Measurements from ENCODE around the gene HPS5. TPM values are rescaled to one million over a fixed set of nuclear protein-coding genes. Genes with fewer than 3 reads are reported as not detected.
A peak's percentile ranks its signal among the peaks of the same experiment; 100 is the strongest.

The HPS5 gene, protein sequence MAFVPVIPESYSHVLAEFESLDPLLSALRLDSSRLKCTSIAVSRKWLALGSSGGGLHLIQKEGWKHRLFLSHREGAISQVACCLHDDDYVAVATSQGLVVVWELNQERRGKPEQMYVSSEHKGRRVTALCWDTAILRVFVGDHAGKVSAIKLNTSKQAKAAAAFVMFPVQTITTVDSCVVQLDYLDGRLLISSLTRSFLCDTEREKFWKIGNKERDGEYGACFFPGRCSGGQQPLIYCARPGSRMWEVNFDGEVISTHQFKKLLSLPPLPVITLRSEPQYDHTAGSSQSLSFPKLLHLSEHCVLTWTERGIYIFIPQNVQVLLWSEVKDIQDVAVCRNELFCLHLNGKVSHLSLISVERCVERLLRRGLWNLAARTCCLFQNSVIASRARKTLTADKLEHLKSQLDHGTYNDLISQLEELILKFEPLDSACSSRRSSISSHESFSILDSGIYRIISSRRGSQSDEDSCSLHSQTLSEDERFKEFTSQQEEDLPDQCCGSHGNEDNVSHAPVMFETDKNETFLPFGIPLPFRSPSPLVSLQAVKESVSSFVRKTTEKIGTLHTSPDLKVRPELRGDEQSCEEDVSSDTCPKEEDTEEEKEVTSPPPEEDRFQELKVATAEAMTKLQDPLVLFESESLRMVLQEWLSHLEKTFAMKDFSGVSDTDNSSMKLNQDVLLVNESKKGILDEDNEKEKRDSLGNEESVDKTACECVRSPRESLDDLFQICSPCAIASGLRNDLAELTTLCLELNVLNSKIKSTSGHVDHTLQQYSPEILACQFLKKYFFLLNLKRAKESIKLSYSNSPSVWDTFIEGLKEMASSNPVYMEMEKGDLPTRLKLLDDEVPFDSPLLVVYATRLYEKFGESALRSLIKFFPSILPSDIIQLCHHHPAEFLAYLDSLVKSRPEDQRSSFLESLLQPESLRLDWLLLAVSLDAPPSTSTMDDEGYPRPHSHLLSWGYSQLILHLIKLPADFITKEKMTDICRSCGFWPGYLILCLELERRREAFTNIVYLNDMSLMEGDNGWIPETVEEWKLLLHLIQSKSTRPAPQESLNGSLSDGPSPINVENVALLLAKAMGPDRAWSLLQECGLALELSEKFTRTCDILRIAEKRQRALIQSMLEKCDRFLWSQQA
- total RNA-seq (2022), result 23.6 and 31.8 TPM in 2 replicates
- percentile 80 among the genes with signal in this experiment for Bru-seq, nascent RNA
- percentile 81 among the genes with signal in this experiment for BruChase-seq, experiment 1, labeled RNA remaining after a 6-hour chase
- BruChase-seq, experiment 2, labeled RNA remaining after a 2-hour chase, result percentile 82 among the genes with signal in this experiment
- long read RNA-seq, full-length matches to known transcripts, result 45 of 86 reads
- long read RNA-seq, partial matches to known transcripts, result 9 of 86 reads
- long read RNA-seq, other reads (novel, unspliced or antisense), result 32 of 86 reads

DNA sequence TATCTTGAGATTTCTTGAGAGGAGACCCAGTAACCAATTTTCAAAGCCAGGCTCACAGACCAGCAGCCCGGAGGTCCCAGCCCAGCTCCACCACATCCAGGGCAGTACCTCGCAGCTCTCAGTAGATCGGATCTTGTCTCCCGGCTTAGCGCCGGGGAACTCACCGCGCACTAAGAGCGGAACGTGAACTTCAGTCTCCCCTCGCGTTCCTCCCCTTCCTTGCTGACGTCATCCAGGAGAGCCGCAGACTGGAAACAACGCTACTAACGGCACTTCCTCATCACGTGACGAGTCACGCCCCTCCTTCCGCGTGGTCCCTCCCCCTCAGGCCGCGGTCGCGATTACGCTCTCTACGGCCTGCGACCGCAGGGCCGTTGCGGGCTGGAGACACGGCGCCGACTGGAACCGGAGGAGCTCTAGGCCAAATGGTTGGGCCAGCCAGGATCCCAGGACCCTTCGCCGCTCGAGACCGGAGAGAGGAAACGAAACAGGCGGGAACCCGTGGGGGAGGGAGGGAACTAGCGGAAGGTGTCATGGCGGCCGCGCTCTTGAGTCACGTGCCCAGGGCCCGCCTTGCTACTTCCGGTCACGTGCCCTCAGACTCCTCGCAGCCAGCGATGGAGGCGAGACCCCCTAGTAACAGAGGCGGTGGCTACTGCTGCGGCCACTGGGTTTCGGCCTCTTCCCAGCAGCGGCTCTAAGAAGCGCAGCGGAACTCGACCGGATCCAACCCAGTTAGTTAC, at the start of gene HPS5, which contains the start of gene GTF2H1:
TSS of gene HPS5 (minus strand) at position 172 of the 743 bp plus-strand sequence. CDS start 4,282 bp downstream, outside the sequence.
TSS of gene GTF2H1 (plus strand) at position 599 of the 743 bp plus-strand sequence. CDS start 10,508 bp downstream, outside the sequence.
- Mint-ChIP-seq H3K4me3 (ENCODE audit: unreplicated experiment) (peak within 1 kb of the TSS; percentile 92), H3K9me3 (ENCODE audit: unreplicated experiment) (no peaks in the 10 kb centered on the region), H3K4me1 (ENCODE audit: insufficient read depth, unreplicated experiment) (peaks cover 57% of the 10 kb centered on the region), H3K27me3 (ENCODE audit: insufficient read depth, unreplicated experiment) (no peaks in the 10 kb centered on the region), H3K36me3 (ENCODE audit: insufficient read depth, unreplicated experiment) (peaks cover 45% of the 10 kb centered on the region), H3K27ac (ENCODE audit: low read depth, unreplicated experiment) (peak within 1 kb of the TSS; percentile 100)
- POLR2A ChIA-PET, result interaction anchor here (0.6 to 4.8 kb wide), 29 partner anchors 9 to 336 kb away, joined by 3 to 239 read pairs (median 4); partner anchors contain the start of genes LDHA, SAA1 and TSG101
- intact Hi-C loops (cut with micrococcal nuclease), result loop anchor here (2.0 to 10.0 kb wide), 3 partner anchors 73 to 203 kb away; partner anchors contain the start of genes LDHA and TSG101
- TF ChIP-seq, protein P1, sequence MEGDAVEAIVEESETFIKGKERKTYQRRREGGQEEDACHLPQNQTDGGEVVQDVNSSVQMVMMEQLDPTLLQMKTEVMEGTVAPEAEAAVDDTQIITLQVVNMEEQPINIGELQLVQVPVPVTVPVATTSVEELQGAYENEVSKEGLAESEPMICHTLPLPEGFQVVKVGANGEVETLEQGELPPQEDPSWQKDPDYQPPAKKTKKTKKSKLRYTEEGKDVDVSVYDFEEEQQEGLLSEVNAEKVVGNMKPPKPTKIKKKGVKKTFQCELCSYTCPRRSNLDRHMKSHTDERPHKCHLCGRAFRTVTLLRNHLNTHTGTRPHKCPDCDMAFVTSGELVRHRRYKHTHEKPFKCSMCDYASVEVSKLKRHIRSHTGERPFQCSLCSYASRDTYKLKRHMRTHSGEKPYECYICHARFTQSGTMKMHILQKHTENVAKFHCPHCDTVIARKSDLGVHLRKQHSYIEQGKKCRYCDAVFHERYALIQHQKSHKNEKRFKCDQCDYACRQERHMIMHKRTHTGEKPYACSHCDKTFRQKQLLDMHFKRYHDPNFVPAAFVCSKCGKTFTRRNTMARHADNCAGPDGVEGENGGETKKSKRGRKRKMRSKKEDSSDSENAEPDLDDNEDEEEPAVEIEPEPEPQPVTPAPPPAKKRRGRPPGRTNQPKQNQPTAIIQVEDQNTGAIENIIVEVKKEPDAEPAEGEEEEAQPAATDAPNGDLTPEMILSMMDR (IDR thresholded peaks at IDR 0.05; ENCODE audit: unreplicated experiment), result no peak
- CTCF ChIA-PET, result interaction anchor here (1.1 to 2.6 kb wide), 4 partner anchors 9 to 78 kb away, joined by 3 to 12 read pairs (median 4); no protein-coding TSS in a partner anchor
- DNase-seq (ENCODE audit: unreplicated experiment), result peak; percentile 99
- no TSS peak for BruUV-seq (replicated peaks)

DNA sequence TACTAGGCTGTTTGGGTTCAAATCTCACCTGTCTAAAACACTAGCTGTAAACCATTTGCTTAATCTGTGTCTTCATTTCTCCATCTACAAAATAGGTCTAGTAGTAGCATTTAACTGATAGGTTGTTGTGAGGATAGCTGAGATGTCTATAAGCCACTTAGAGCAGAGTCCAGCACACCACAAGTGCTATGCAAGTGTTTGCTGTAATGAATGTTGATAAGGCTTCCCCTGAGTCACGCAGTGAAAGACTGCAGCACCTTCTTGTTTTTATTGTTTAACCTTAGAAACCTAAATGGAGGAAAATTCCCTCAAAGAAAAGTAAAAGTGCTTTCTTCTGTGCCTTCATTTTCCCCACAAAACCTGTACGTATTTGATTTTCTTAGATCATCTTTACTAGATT, 49.3 kb upstream of the HPS5 start:
- Mint-ChIP-seq H3K9me3 (ENCODE audit: unreplicated experiment) (no peaks in the 10 kb centered on the region), H3K4me1 (ENCODE audit: insufficient read depth, unreplicated experiment) (peaks cover 6% of the 10 kb centered on the region), H3K27ac (ENCODE audit: low read depth, unreplicated experiment) (no peak overlapping the region), H3K27me3 (ENCODE audit: insufficient read depth, unreplicated experiment) (no peaks in the 10 kb centered on the region), H3K4me3 (ENCODE audit: unreplicated experiment) (no peak overlapping the region), H3K36me3 (ENCODE audit: insufficient read depth, unreplicated experiment) (peaks cover 18% of the 10 kb centered on the region)
- ChIA-PET CTCF (interaction anchor here (0.6 to 1.1 kb wide), 5 partner anchors 125 to 256 kb away, joined by 3 to 4 read pairs (median 3); no protein-coding TSS in a partner anchor), POLR2A (interaction anchor here (1.3 kb wide), 1 partner anchor 24 kb away, joined by 3 read pairs; no protein-coding TSS in a partner anchor)
- BruUV-seq (replicated peaks), result no TSS peak
- intact Hi-C loops (cut with micrococcal nuclease), result loop anchor here (5.0 kb wide), 1 partner anchor 129 kb away; no protein-coding TSS in a partner anchor
- TF ChIP-seq, protein P1 (IDR thresholded peaks at IDR 0.05; ENCODE audit: unreplicated experiment), result no peak
- no peak for DNase-seq (ENCODE audit: unreplicated experiment)

DNA sequence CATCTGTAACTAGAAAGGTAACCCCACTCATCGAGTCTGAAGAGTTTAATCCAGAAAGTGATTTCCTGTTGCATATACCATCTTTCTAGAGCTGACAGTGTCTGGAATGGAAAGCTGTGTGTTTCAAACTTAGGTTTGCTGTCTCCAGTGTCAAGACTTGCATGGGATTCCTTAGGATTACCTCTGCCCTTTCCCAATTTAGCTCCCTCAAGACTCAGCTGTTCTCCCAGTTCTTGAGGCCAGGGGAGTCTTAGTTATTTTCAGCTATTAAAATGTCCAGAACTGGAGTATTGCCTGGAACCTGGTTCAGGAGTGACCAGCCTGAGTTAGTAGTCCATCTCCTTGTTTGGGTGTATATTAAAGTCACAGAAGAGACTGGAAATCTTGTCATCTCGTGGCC, 47.5 kb upstream of the HPS5 start:
- Mint-ChIP-seq H3K9me3 (ENCODE audit: unreplicated experiment) (no peaks in the 10 kb centered on the region), H3K27ac (ENCODE audit: low read depth, unreplicated experiment) (no peak overlapping the region), H3K4me1 (ENCODE audit: insufficient read depth, unreplicated experiment) (peaks cover 6% of the 10 kb centered on the region), H3K27me3 (ENCODE audit: insufficient read depth, unreplicated experiment) (no peaks in the 10 kb centered on the region), H3K4me3 (ENCODE audit: unreplicated experiment) (no peak overlapping the region), H3K36me3 (ENCODE audit: insufficient read depth, unreplicated experiment) (peaks cover 33% of the 10 kb centered on the region)
- ChIA-PET CTCF (interaction anchor here (0.6 to 1.0 kb wide), 2 partner anchors 16 to 54 kb away, joined by 3 to 5 read pairs; no protein-coding TSS in a partner anchor), POLR2A (interaction anchor here (1.5 to 3.6 kb wide), 2 partner anchors 11 to 25 kb away, joined by 3 to 24 read pairs; partner anchors contain the start of gene LDHA)
- no TSS peak for BruUV-seq (replicated peaks)
- DNase-seq (ENCODE audit: unreplicated experiment), result no peak
- TF ChIP-seq, protein P1 (IDR thresholded peaks at IDR 0.05; ENCODE audit: unreplicated experiment), result no peak
- intact Hi-C loops (cut with micrococcal nuclease), result no loop called here

Measured in MCF 10A (cell line).